ENCODE data around the gene C1GALT1. TPM values are rescaled to one million over a fixed set of nuclear protein-coding genes. Genes with fewer than 3 reads are reported as not detected.

The C1GALT1 gene
- total RNA-seq, 1 donor from 2014 or later = 33.9 TPM

DNA sequence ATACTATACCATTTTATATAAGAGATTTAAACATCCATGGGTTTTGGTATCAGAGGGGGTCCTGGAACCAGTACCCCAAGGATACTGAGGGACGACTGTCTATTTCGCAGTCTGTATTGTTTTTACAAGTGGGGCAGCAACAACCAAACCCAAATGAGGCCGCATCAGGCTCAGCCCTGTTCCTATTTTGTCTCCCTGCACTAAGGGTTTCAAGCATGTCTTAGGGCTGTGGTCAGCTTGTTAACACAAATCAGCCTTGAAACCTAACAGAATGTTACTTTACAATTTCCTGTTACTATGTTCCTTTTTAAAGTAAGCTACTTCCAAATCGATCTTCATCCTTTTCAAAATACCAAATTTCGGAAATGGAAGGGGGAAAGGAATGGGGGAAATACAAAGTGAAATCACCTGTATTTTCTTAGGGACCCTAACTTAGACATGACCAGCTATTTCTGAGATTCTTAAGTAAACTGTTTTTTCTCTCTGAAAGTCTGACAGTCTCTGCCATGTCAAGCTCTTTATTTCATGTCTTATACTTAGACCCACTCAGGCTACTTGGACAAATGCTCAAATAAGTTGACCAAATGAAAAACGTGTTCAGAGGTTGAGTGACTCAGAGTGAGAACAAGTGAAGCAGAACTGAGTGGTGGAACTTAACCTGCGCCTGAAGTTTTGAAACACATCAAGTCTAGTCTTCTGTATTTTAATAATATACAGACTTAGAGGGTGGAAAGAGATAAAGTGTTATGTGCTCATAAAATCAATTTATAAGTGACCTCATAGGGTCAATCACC is 75.8 kb downstream of the C1GALT1 start:
- Histone ChIP-seq H3K4me3 (peak overlapping the region; percentile 43), H3K9me3 (no peaks in the 10 kb centered on the region), H3K4me1 (peaks cover 18% of the 10 kb centered on the region), H3K27ac (peak overlapping the region; percentile 67), H3K27me3 (no peaks in the 10 kb centered on the region), H3K36me3 (no peaks in the 10 kb centered on the region)
- no peak for DNase-seq
- TF ChIP-seq, protein P1, sequence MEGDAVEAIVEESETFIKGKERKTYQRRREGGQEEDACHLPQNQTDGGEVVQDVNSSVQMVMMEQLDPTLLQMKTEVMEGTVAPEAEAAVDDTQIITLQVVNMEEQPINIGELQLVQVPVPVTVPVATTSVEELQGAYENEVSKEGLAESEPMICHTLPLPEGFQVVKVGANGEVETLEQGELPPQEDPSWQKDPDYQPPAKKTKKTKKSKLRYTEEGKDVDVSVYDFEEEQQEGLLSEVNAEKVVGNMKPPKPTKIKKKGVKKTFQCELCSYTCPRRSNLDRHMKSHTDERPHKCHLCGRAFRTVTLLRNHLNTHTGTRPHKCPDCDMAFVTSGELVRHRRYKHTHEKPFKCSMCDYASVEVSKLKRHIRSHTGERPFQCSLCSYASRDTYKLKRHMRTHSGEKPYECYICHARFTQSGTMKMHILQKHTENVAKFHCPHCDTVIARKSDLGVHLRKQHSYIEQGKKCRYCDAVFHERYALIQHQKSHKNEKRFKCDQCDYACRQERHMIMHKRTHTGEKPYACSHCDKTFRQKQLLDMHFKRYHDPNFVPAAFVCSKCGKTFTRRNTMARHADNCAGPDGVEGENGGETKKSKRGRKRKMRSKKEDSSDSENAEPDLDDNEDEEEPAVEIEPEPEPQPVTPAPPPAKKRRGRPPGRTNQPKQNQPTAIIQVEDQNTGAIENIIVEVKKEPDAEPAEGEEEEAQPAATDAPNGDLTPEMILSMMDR (IDR thresholded peaks at IDR 0.05) = no peak
- intact Hi-C loops (cut with DNase I) = no loop called here
- peak; percentile 58 for ATAC-seq

DNA sequence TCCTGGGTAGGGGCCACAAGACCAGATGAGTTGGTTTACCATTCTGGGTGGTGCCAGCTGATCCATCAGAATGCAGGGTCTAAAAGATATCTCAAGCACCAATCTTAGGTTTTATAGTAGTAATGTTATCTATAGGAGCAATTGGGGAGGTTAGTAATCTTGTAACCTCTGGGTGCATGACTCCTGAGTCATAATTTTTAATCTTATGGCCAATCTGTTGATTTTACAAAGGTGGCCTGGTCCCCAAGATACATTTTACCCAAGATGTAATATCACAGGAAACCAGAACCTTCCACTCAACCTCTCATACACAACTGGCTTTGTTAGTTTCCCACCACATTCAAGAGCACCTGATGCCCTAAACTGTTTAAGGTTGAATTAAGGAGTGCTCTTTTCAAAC is 79.5 kb downstream of the C1GALT1 start:
- Histone ChIP-seq H3K27me3 (no peaks in the 10 kb centered on the region), H3K4me1 (peaks cover 14% of the 10 kb centered on the region), H3K9me3 (no peaks in the 10 kb centered on the region), H3K4me3 (no peak overlapping the region), H3K27ac (no peak overlapping the region), H3K36me3 (no peaks in the 10 kb centered on the region)
- intact Hi-C loops (cut with DNase I) = no loop called here
- DNase-seq (no peak), ATAC-seq (no peak)
- TF ChIP-seq, protein P1 (IDR thresholded peaks at IDR 0.05) = no peak

DNA sequence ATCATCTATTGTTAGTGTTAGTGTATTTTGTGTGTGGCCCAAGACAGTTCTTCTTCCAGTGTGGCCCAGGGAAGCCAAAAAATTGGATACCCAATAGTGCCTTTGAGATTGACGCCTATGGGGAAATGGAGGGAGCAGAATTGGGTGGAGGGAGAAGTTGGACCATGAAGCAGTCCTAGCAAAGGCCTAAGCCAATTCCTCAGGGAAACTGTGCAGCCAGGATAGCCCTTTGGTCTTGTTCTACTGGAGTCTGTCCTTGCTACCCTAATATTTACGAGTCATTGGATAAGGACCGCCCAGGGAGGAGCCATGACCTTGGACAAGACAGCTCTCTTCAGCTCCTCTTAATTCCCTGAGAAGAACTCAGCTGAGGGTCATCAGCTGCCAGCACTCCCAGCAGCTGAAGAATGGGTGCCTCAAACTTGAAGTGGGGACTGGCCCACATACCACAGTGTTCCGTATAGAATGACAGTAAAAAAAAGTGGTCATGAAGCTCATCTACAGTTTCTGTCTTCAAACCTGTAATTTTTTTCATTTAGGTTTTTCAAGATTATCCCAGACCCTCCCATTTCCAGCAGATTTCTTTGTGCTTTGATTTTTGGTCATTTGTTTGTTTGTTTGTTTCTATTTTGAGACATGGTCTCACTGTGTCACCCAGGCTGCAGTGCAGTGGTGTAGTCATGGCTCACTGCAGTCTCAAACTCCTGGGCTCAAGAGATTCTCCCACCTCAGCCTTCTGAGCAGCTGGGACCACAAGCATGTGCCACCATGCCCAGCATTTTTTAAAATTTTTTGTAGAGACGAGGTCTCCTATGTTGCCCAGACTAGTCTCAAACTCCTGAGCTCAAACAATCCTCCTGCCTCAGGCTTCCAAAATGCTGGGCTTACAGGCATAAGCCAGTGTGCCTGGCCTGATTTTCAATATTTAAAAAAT is 81.2 kb downstream of the C1GALT1 start:
- H3K36me3 ChIP-seq = no peaks in the 10 kb centered on the region
- H3K4me3 ChIP-seq = no peak overlapping the region
- ATAC-seq = no peak
- intact Hi-C loops (cut with DNase I) = no loop called here
- H3K27ac ChIP-seq = no peak overlapping the region
- H3K9me3 ChIP-seq = no peaks in the 10 kb centered on the region
- peaks cover 1% of the 10 kb centered on the region for H3K4me1 ChIP-seq
- TF ChIP-seq, protein P1 (IDR thresholded peaks at IDR 0.05) = no peak
- no peak for DNase-seq
- no peaks in the 10 kb centered on the region for H3K27me3 ChIP-seq

DNA sequence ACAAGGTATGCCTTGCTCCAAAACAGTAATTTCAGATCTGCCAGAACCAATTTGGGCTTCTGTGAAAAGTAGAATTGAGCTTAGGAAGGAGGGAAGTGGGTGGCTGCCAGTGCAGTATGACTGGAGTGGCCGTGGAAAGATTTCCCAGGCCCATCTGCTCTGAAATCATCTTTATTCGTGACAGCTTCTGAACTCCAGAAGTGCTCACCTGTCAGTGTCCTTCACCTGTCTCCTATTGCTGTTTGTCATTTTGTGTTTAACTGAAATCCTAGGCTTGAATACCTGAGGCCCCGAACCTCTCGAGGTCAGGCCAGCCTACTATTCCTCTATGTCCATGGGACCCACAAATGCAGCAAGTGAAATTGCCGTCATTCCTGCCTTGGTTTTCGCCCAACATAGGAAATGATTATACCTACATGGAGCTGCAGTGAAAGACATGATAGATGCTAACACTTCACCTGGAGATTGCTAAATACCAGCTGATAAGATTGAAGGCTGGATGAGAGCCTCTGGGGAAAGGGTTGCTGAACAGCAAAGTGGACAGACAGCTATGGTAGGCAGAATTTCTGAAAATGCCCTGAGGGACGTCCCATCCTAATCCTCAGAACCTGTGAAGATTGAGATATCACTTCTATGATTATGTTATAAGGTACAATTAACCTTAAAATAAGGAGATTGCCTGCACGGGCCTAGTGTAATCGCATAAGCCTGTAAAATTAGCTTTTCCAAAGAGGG is 82.1 kb downstream of the C1GALT1 start:
- Histone ChIP-seq H3K27me3 (no peaks in the 10 kb centered on the region), H3K36me3 (no peaks in the 10 kb centered on the region), H3K27ac (no peak overlapping the region), H3K9me3 (no peaks in the 10 kb centered on the region), H3K4me1 (no peaks in the 10 kb centered on the region), H3K4me3 (no peak overlapping the region)
- intact Hi-C loops (cut with DNase I) = no loop called here
- no peak for DNase-seq
- ATAC-seq = no peak
- TF ChIP-seq, protein P1 (IDR thresholded peaks at IDR 0.05) = no peak
